HG03520 (cell line): ENCODE data around the gene NLGN1.

ENCODE experiments used
- ATAC-seq: cut with Tn5 transposase; IDR thresholded peaks from one replicate; pipeline ENCODE4 v1.9.1; 2021; ENCODE audit warnings: mild to moderate bottlenecking, moderate library complexity; ENCODE audit not compliant: unreplicated experiment

Gene NLGN1

DNA sequence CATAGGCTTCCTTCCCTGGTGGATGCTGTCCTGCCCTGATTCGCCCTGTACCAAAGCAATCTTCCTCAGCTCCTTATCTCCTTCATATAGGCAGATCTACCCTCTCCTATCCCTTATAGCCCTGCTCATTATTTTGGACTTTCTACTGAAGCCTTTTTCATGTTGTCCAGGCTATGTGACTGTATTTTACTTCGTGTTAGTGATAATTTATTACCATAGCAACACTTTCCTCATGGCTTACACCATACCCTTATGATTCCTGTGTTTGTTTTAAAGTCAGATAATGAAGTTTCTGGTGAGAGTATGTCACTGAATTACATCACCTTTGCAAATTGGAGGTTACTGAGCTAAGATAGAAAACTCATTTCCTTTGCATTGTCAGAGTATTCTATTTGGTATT lies 352.6 kb downstream of the NLGN1 start:
- no peak for ATAC-seq

DNA sequence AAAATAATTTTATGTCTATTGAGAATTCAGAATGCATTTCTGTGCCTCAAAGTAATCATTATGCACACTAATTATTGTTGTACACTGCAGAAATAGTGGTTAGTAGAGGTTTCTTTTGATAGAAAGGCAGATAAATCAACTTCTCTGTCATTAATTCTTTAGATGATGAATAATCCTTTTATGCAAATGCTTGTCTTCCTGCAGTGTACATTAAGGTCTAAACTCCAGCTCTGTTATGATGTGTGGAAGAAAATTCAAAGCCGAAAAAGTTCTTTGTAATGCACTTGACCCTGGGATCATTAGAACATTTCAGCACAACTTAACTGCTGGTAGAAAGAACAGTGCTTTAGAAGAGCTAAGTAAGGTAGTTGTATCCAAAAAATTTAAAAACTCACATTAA lies 353.0 kb downstream of the NLGN1 start:
- ATAC-seq, result no peak

DNA sequence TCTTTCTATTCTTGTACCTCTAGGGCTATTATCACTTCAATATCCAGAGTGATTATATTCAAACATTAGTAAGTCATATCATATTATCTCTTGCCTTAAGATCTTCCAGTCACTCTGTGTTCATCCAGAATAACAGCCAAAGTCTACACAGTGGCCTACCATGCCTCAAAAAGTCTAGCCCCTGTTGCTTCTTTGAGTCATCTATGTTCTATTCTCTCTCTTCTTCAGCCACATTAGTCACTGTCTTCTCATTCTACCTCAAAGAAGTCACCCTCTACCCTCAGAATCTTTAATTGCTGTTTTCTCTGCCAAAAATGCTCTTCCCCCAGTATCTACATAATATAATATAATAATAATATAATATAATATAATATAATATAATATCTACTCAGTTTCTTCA lies 356.0 kb downstream of the NLGN1 start:
- no peak for ATAC-seq

DNA sequence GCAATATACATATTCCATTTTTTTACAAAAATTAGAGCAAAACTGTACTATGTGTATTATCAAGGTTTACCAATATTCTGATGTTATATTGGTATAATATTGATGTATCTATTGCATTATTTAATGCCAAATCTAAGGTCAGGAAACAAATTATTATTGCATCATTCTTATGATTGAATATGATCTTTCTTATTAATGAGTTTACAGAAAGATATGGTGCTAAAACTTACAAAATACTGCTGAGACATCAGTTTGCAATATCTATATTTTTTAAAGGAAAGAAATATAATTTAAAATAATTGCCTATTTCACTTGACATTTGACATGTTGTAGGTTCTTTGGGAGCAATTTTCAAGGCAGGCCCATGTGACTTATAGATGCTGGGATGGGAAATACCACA lies 357.6 kb downstream of the NLGN1 start:
- no peak for ATAC-seq

DNA sequence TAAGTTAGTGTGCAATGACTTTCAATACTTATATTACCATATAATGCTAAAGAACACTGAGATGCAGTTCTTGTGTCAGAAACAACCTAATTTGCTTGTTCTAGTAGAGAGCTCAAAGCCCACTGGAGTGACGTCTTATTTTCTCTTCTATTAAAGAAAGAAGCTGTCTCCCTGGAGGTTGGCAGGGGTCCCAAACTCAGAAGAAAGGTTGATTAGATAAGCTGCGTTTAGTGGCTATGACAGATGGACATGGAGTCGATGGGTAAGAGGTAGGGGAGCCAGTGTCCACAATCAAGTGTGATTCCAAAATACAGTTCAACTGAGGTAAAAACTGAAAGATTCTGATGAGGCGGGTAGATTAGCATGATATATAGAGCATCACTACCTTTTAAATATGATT lies 363.6 kb downstream of the NLGN1 start:
- ATAC-seq, result no peak

DNA sequence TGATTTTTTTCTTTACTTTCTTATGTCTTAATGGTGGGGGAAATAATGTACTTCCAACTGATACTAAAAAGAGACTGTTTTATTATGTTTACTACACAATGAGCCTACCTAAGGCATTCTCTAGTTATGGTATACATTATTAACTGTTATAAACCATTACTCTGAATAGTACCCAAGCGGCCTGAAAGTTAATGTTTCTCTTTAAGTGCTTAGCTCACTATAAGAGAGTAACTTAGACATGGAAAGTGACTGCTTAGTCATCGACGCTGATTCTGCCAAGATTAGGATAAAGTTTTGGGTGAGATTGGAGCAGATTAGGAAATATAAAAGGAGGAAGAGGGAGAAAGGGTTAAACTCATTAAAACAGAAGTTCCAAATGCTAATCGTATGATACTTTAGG lies 365.0 kb downstream of the NLGN1 start:
- no peak for ATAC-seq

DNA sequence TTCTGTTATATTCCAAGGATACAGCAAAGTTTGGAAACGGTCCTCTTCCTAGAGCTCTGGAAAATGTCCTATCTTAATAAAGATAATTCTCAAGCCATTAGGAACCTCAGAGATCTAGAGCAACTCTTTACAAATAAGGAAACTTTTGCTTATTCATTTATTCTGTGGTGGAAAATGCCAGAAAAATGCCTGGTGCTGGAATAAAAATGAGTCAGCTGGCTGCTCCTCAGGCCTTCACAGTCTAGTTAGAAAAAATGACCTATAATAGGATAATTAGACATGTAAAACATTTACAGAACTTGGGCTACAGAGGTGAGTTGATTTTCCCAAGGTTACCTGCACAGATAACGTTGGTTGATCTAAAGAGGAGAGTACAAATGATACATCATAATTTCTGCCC lies 372.5 kb downstream of the NLGN1 start:
- ATAC-seq, result no peak

DNA sequence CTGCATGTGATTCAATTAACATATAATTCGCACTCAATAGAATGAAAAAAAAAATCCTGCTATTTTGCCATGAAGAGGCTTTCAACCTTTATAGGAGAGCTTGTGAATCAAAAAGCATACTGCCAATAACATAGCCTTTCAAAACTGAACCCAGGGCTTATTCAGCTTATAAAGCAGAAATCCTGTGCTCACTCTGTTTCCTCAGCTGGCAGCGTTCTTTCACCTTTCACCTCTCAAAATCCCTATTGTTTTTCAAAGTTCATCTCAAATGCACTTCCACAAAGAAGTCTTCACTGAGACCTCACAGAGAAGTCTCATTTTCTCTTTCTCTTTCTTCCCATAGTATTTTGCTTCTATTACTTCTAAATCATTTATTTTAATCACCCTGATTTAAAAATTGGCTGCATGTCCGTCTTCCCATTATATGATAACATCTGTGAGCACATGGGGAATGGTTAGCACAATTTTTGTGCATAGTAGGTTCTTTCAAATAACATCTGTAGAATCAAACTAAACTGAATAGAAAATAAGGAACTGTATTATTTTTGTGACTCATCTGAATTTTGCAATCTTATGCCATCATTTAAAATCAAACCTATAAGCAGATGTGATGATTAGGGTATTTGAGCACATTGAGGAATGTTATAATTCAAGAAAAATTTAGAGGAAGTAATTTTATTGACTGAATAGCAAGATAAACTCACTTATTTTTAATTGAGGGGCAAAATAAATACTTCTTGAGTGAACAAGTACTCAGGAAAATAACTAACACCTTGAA lies 373.4 kb downstream of the NLGN1 start:
- ATAC-seq, result no peak

DNA sequence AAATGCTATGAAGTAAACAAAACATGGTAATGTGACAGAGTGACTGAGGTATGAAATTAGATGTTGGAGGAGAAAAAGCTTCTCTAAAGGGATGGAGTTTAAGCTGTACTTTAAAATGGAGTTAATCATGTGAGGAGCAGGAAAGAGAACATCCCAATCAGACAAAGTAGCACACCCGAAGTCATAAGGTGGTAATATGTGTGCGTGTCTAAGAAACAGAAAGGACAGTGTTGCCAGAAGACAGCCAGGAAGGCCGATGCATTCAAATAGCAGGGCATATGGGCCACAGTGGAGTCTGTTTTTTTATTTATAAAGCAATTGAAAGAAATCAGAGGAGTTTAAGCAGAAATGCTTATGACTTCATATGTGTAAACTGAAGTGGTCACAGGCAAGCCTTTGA lies 376.3 kb downstream of the NLGN1 start:
- ATAC-seq, result no peak

DNA sequence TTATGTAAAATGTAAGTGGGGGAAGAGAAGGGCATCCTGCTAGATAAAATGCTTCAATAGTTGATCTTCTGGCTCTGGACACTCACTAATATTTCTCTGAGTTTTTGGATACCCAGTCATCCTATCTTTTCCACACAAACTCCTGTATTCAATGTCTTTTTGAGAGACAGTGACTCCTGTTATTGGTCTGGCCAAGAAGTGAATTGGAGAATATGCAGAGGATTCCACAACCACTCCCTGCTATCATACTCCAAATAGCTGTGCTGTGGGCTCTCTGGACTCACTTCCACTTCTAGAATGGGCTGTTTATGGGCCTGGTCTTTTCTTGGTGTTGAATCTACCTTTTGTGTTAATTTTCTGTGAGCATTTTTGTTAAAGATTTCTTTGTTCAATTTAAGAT lies 376.8 kb downstream of the NLGN1 start:
- ATAC-seq, result no peak

DNA sequence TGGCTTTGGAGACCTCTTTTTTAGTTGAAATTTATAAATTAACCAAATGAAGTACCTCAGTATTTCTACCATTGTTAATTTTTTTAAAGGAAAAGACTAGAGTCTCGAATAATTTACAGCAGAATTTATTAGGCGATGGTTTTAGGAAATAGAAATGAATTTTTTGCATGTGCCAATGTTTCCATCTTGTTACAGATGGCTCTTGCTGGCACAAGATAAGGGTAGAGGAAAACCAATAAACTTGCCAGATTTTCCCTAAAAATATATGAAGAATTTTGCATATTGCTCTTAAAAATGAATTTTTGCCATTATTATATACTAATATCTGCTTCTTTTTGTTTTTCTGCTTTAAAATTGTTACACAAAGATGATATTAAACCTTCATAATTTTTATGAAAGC lies 380.7 kb downstream of the NLGN1 start:
- no peak for ATAC-seq

DNA sequence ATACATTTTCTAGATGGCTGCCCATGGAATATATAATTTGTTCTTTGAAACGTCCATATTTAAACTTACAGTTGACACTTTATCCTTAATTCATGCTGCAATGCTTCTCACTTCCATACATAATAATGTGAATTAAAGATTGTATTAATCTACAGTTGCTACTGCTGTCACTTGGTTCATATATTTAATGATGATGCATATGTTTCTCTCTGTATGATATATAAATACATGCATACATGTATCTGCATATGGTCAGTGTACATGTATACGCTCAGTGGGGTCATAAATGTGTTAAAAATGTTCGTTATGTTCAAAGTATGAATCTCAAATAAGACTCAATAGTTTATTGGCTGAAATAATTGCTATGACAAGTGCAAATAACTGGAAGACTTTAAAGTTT lies 382.5 kb downstream of the NLGN1 start:
- no peak for ATAC-seq

DNA sequence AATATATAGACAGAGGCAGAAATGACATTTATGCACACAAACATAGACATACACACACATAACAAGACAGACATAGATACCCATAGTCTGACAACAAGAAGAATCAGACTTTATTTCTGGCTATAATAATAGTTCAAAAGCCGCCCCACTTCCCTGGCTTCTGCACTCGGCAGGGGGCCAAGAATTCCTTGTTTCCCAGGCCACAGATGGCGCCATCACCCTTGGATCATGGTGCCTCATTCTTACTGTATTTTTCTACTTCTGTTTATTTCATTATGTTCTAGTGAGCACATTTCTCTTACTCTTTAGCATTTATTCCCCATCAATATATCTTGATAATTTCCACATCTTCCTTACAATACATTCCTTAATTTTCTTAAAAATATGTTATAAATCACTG lies 387.5 kb downstream of the NLGN1 start:
- no peak for ATAC-seq

DNA sequence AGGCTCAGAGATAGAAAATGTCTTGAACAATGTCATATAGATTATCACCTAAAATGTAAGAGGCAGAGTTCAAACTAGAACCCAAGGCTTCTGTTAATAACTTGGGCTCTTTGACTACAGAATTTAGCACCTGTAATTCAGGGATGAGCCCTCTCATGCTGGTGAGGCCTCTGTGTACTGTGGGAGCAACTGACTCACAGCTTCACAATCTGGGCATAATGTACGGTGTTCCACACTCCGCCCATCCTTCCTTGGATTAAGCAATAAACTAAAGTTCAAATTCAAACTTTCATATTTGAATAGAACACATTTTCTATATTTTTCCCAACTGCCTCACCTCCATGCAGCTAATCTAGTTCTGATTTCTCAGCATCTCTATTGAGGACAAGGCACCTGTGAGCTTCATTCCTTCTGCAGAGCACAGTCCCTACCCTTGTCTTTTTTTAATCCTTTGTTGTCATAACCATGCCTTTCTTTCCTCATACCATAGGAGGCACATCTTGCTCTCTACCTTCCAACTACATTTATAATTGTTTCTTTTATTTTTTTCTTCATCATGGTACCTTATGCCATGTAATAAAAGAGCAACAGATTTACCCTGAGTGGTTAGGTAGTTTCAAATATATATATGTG lies 392.1 kb downstream of the NLGN1 start:
- no peak for ATAC-seq

DNA sequence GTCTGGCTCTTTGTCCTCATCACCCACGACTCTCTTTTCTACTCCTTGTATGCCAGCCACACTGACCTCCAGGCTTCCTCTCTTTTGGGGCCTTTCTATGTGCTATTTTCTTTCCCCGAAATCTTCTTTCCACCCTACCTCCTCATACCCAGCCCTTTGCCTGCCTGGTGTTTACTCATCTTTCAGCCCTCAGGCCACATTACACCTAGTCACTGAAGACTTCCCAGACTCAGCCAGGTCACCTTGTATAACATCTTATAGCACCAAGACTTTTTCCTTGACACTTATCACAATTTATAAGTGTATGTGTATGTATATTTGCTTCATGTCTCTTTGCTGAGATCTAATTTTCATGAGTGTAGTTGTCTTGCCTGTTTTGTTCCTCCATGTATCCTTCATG lies 396.4 kb downstream of the NLGN1 start:
- no peak for ATAC-seq

DNA sequence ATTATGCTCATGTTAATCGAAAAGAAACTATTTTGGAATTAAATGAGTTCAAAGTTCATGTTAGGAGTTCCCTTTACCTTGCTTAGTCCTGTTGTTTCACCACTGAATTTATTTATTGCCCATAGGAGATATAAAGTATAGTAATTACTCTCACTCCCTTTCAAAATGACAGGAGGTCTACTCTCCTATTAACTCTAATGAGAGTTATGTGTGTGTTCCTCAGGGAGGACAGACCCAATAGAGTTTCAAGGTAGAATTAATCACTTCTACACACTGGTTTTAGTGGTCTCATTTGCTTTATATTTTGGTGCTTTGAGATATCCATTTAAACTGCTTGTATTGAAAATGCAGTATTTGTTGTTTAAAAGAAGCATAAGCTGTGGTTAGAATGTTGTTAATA lies 398.9 kb downstream of the NLGN1 start:
- no peak for ATAC-seq

DNA sequence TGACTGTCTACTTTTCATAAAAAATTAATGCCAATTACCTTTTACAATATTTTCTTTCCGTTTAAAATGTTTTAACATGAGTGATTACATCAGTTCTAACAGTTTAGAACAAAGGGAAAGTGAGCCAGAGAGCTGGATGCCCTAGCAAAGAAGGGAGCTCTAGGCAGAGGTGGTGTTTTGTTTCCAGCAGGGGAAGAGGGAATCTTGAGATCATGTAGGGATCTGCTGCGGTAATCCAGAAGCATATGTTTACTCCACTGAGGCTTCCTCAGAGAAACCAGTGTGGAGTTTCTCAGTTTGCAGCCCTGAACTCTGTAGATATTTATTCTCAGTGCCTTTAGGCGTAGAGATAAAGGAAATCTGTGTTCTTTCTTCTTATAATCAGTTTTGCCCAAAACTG lies 399.3 kb downstream of the NLGN1 start:
- ATAC-seq, result no peak

DNA sequence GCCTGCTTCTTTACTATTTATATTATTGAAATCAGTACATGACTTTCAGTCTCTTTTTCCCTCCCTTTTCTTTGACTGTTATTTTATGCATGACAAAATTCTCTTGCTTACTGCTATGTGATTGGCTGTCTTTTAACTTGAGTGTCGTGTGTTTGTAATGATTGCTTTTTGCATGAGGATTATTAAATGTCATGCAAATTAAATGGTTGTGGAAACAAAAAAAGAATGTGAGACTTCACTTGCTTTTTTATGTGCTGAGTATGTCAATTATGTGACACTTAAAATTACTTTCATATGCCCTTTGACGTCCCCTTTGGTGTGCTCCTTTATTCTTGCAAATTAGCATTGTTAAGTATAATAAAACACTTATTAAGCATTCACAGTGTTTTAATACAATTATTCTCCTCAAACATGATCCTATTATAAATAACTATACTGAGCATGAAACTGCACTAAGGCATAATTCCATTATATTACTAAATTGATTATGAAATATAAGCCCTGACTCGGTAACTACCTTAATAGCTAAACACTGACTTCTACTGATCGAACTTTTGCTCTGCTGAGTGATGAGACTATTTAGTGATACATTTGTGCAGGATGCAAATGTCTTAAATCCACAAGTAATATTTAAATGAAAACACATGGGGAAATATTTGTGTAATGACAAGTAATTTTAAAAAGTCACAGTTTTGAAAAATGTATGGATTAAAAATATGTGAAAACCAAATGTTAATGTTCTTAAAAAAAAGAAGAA lies 401.7 kb downstream of the NLGN1 start:
- no peak for ATAC-seq

DNA sequence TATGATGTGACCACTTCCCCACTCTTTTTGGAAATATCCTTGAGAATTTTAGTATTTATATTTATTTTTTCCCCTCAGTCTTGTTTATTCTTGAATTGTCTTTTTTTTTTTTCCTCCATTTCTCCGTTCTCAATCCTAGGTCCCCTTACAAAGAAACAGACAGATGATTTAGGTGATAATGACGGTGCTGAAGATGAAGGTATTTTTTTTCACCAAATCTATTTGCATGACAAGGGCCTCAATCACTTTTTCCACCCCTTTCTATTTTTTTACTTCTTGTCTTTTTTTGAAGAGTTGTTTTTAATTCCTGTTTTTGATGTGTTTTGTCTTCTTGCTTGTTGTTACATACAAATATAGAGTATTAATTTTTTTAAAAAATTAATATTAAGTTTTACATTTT lies 402.6 kb downstream of the NLGN1 start:
- no peak for ATAC-seq

DNA sequence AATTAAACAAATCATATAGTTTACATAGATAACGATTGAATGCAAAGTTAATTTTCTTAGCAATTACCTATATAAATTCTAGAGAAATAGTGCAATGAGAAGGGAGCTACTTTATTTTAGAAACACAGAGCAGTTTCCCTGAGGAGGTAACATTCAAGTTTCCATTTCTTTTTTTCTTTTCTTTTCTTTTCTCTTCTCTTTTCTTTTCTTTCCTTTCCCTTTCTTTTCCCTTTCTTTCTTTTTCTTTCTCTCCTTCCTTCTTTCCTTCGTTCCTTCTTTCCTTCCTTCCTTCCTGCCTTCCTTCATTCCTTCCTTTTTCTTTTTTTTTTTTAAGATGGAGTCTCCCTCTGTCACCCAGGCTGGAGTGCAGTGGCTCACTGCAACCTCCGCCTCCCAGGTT lies 417.3 kb downstream of the NLGN1 start:
- no peak for ATAC-seq

DNA sequence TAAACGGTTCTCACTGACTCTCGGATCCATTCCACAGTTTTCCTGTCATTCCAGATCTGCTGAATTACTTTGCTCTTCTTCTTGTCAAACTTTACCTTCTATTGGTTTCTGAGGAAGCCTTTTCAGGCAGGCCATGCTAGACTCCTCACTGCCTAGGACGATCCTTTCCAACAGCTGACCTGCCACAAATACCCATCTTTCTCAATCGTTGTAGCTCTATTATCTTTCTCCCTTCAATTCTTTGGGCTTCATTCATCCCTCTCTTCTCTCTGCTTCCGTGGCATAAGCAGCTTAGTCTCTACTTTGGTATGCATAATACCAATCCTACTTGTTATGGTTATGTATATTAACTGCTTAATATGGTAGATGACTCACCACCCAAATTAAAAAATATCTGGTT lies 421.8 kb downstream of the NLGN1 start:
- ATAC-seq, result no peak

DNA sequence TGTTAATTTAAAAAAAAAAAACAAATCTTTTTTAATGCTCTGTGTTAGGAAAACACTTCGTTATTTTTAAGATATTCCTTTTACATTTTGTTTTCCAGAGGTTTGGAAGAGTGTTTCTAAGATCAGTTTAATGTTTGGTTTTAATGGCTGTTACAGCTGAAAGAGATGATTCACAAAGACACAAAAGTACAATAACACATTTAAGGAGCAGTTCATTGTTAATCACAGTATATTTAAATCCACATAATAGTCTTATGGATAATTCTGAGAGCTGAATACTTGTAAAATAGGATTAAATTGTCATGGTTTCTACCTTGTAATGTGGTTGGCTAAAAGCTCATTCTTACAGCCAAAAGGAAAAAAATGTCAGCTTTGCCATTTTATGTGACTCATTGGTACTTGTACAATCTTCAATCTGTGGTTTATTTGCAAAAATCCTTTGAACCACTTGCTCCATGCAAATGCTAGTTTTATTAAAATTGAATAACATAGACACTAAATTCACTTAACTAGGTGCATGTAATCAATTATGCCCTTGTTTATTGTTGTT lies 426.4 kb downstream of the NLGN1 start:
- ATAC-seq, result no peak
